ENCODE results near the gene PROX2. TPM values are rescaled to one million over a fixed set of nuclear protein-coding genes. Genes with fewer than 3 reads are reported as not detected.

PROX2 gene
- total and polyA plus RNA-seq, 2 donors (not counting 1 experiment from before 2014, with no cell fraction given): 0.03 to 0.07 TPM

DNA sequence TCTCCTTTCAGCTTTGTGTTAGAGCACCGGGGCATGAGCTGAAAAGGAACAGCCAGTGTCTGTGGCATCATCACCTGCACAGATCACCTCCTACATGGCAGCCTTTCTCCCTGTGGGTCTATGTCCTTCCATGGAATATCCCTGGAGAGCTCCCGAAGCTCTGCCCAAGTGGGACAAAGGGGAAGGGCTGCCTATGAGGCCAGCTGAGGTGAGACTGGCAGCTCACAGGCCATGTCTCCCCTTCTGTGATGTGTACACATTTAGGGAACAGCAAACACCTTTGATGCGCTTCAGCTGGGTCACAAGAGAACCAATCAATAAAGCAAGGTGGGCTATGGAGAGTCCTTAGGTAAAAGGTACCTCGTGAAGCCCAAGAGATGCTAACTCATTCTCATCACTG is 4.1 kb downstream of the PROX2 start:
- Histone ChIP-seq H3K36me3 (replicated peaks in 1 of 2; ENCODE audit: control extremely low read depth in 1 of 2, control insufficient read depth in 1 of 2, extremely low read depth in 1 of 2, insufficient read depth in 2 of 2, low read length in 1 of 2) (no peaks in the 10 kb centered on the region), H3K4me1 (ENCODE audit: control insufficient read depth in 2 of 2, insufficient read depth in 2 of 2, low read length in 2 of 2) (peaks cover 14 to 23% of the 10 kb centered on the region in 2 donors), H3K9ac (ENCODE audit: low read length) (no peak overlapping the region), H2AFZ (ENCODE audit: insufficient read depth, low read depth, low read length, poor library complexity, severe bottlenecking) (no peak overlapping the region), H3K79me2 (ENCODE audit: control insufficient read depth, insufficient read depth, low read length) (no peaks in the 10 kb centered on the region), H3K27ac (ENCODE audit: low read length in 2 of 2) (no peak overlapping the region), H3K4me3 (ENCODE audit: control extremely low read depth in 1 of 5, extremely low read depth in 1 of 5, insufficient read depth in 1 of 5, low read depth in 2 of 5, low read length in 4 of 5) (no peak overlapping the region), H3K4me2 (replicated peaks; ENCODE audit: low read depth, low read length, poor library complexity, severe bottlenecking) (no peak overlapping the region), H4K20me1 (ENCODE audit: control insufficient read depth, insufficient read depth, low read length, poor library complexity, severe bottlenecking) (no peaks in the 10 kb centered on the region), H3K9me3 (ENCODE audit: control extremely low read depth in 1 of 3, control insufficient read depth in 2 of 3, insufficient read depth in 1 of 3, low read length in 2 of 3) (no peaks in the 10 kb centered on the region), H3K27me3 (replicated peaks in 1 of 4; ENCODE audit: control extremely low read depth in 1 of 4, control insufficient read depth in 3 of 4, insufficient read depth in 4 of 4, low read length in 3 of 4) (no peaks in the 10 kb centered on the region)
- peaks cover 18% of the 10 kb centered on the region for H3K4me1 Mint-ChIP-seq
- no peak for DNase-seq
- TF ChIP-seq, protein P1, sequence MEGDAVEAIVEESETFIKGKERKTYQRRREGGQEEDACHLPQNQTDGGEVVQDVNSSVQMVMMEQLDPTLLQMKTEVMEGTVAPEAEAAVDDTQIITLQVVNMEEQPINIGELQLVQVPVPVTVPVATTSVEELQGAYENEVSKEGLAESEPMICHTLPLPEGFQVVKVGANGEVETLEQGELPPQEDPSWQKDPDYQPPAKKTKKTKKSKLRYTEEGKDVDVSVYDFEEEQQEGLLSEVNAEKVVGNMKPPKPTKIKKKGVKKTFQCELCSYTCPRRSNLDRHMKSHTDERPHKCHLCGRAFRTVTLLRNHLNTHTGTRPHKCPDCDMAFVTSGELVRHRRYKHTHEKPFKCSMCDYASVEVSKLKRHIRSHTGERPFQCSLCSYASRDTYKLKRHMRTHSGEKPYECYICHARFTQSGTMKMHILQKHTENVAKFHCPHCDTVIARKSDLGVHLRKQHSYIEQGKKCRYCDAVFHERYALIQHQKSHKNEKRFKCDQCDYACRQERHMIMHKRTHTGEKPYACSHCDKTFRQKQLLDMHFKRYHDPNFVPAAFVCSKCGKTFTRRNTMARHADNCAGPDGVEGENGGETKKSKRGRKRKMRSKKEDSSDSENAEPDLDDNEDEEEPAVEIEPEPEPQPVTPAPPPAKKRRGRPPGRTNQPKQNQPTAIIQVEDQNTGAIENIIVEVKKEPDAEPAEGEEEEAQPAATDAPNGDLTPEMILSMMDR (IDR thresholded peaks at IDR 0.05): no peak
- no peak for TF ChIP-seq EZH2 (IDR thresholded peaks at IDR 0.05; ENCODE audit: borderline replicate concordance, insufficient read depth, low read depth, low read length, poor library complexity, severe bottlenecking)
- no peak overlapping the region for H3K27ac Mint-ChIP-seq
- POLR2A ChIA-PET: interaction anchor here (0.6 kb wide), 1 partner anchor 10 kb away, joined by 3 read pairs; no protein-coding TSS in a partner anchor
- H3K9me3 Mint-ChIP-seq (ENCODE audit: insufficient read depth): no peaks in the 10 kb centered on the region
- ATAC-seq (ENCODE audit: low read depth): no peak
- WGBS (ENCODE audit: insufficient coverage): 100% methylated on average over 2 of the region's 4 CpGs
- H3K27me3 Mint-ChIP-seq: no peaks in the 10 kb centered on the region
- CTCF ChIA-PET: interaction anchor here (15.8 to 41.3 kb wide), 2 partner anchors 13 to 29 kb away, joined by 193 to 926 read pairs; no protein-coding TSS in a partner anchor
- intact Hi-C loops (cut with micrococcal nuclease): no loop called here
- no peak overlapping the region for H3K4me3 Mint-ChIP-seq

DNA sequence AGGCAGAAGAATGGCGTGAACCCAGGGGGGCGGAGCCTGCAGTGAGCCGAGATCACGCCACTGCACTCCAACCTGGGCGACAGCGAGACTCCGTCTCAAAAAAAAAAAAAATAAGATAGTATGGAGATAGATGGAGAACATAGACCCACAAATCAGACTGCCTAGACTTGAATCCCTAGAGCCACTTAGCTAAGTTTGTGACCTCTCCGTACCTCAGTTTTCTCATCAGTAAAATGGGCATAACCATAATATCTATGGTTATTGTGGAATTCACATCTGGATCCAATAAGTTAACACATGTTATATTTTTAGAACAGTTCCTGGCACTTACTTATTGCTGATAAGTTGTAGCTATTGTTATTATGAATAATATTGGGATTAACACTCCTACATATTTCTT is 7.2 kb downstream of the PROX2 start:
- ATAC-seq (ENCODE audit: low read depth) (no peak), DNase-seq (no peak)
- ChIA-PET POLR2A (no interaction called here), CTCF (interaction anchor here (0.7 to 41.3 kb wide), 3 partner anchors 32 to 220 kb away, joined by 3 to 926 read pairs (median 4); no protein-coding TSS in a partner anchor)
- Mint-ChIP-seq H3K4me3 (no peak overlapping the region), H3K27me3 (no peaks in the 10 kb centered on the region), H3K4me1 (peaks cover 4% of the 10 kb centered on the region), H3K27ac (no peak overlapping the region), H3K9me3 (ENCODE audit: insufficient read depth) (no peaks in the 10 kb centered on the region)
- 100% methylated on average over 1 of the region's 8 CpGs for WGBS (ENCODE audit: insufficient coverage)
- H4K20me1 ChIP-seq (ENCODE audit: control insufficient read depth, insufficient read depth, low read length, poor library complexity, severe bottlenecking): no peaks in the 10 kb centered on the region
- H3K4me1 ChIP-seq (ENCODE audit: control insufficient read depth in 2 of 2, insufficient read depth in 2 of 2, low read length in 2 of 2): peaks cover 0 to 6% of the 10 kb centered on the region in 2 donors
- H3K4me3 ChIP-seq (ENCODE audit: control extremely low read depth in 1 of 5, extremely low read depth in 1 of 5, insufficient read depth in 1 of 5, low read depth in 2 of 5, low read length in 4 of 5): no peak overlapping the region
- no peak overlapping the region for H3K27ac ChIP-seq (ENCODE audit: low read length in 2 of 2)
- H2AFZ ChIP-seq (ENCODE audit: insufficient read depth, low read depth, low read length, poor library complexity, severe bottlenecking): no peak overlapping the region
- H3K79me2 ChIP-seq (ENCODE audit: control insufficient read depth, insufficient read depth, low read length): no peaks in the 10 kb centered on the region
- intact Hi-C loops (cut with micrococcal nuclease): no loop called here
- no peak overlapping the region for H3K9ac ChIP-seq (ENCODE audit: low read length)
- H3K27me3 ChIP-seq (replicated peaks in 1 of 4; ENCODE audit: control extremely low read depth in 1 of 4, control insufficient read depth in 3 of 4, insufficient read depth in 4 of 4, low read length in 3 of 4): no peaks in the 10 kb centered on the region
- no peaks in the 10 kb centered on the region for H3K9me3 ChIP-seq (ENCODE audit: control extremely low read depth in 1 of 3, control insufficient read depth in 2 of 3, insufficient read depth in 1 of 3, low read length in 2 of 3)
- no peak overlapping the region for H3K4me2 ChIP-seq (replicated peaks; ENCODE audit: low read depth, low read length, poor library complexity, severe bottlenecking)
- H3K36me3 ChIP-seq (replicated peaks in 1 of 2; ENCODE audit: control extremely low read depth in 1 of 2, control insufficient read depth in 1 of 2, extremely low read depth in 1 of 2, insufficient read depth in 2 of 2, low read length in 1 of 2): no peaks in the 10 kb centered on the region
- TF ChIP-seq, protein P1 (IDR thresholded peaks at IDR 0.05): no peak
- TF ChIP-seq EZH2 (IDR thresholded peaks at IDR 0.05; ENCODE audit: borderline replicate concordance, insufficient read depth, low read depth, low read length, poor library complexity, severe bottlenecking): no peak

All from B cell (primary cell).